Measurements from ENCODE around the gene C1orf21. TPM values are rescaled to one million over a fixed set of nuclear protein-coding genes. Genes with fewer than 3 reads are reported as not detected.
A peak's percentile ranks its signal among the peaks of the same experiment; 100 is the strongest.

C1orf21 gene
- total RNA-seq, 1 donor from 2014 or later, result 45.6 TPM

DNA sequence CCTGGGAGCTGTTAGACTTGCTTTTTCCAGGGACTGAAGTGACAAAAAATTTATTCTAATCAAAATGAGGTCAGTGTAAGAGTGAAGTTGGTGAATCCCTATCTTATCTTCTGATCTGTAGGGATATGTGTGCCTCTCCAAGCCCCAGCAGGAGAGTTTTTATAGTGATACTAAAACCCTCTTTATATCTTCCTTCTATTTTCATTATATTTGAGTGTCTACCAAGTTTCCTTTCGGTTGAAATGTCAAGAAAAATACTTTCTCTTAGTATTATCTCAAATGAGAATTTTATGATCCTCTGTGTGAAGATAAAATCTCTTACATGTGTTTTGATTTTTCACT is 18.9 kb downstream of the C1orf21 start:
- no peak for ATAC-seq
- no peak for DNase-seq
- intact Hi-C loops (cut with micrococcal nuclease), result no loop called here

- ATAC-seq (no peak), DNase-seq (no peak)
- intact Hi-C loops (cut with micrococcal nuclease), result no loop called here
Observed at GRCh38 chr1:184406479-184406878, 19.6 kb downstream of the C1orf21 start.

DNA sequence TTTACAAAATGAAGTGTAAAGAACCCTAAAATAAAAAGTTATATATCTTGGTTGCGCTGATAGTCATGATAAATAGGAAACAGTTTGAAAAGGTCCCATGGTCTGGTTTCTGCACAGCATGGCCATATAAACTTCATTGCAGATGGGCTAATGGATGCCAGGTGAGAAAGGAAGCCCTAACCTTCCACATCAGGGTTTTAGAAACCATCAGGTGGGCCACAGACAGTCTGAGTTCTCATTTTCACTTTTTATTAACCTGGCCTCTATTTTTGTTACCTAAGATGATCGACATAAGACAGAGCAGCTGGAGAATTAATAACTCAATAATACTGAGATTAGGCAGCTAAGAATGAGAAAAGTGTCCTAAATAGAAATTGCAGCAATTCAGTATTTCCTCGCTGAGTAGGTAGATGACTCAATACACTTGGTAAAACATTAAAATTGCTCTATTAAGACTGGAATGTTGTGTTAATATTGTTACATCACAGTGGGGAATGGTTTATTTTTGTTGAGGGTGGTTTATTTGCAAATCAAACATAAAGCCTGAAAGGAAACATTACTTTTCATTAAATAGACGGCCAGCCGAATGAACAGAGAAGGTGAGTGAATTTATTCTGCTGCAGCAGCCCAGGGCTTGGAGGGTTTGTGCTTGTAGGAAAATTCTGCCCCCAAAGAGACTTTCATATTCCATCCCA is 21.1 kb downstream of the C1orf21 start:
- no peak for ATAC-seq
- intact Hi-C loops (cut with micrococcal nuclease), result no loop called here
- no peak for DNase-seq

DNA sequence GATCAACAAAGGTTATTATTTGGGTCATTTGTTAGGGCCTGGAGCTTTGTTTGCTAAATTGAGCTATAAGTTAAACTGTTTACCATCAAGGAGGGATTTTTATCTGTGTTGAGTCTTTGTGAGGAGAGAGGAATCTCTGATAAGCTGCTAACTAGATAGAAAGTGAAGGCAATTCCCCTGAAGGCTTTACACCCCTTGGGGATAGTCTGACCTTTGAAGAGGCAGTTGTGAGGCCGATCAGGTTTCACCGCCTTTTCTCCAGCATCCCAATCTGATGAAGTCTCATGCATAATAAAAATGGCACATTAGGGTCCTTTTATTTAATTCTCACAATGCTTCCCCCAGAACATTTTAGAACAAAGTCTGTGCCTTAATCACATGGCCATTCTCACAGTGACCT is 21.8 kb downstream of the C1orf21 start:
- ATAC-seq (no peak), DNase-seq (no peak)
- intact Hi-C loops (cut with micrococcal nuclease), result no loop called here

DNA sequence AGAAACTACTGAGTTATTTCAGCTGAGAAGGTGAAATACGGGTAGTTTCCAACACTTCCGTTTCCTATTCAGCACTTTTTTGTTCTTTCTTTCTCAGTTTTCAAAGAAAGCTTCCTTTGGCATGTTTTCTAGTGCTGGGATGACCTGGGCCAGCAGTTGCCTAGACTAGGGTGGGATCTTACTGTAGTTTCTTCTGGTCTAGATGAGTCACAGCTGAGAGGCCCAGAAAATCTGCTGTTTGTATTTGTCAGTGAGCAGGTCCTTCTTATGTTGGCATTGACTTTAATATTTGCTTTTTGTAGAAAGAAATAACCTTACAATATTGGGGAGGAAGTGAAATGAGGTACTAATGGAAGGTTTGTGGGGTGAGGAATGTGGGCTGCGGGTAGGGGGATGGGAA is 22.2 kb downstream of the C1orf21 start:
- no peak for DNase-seq
- intact Hi-C loops (cut with micrococcal nuclease), result no loop called here
- peak; percentile 32 for ATAC-seq

GRCh38 chr1:184412472-184412871 is 25.6 kb downstream of the C1orf21 start:
- no peak for DNase-seq
- intact Hi-C loops (cut with micrococcal nuclease), result no loop called here
- ATAC-seq, result no peak

- intact Hi-C loops (cut with micrococcal nuclease), result no loop called here
- no peak for ATAC-seq
- no peak for DNase-seq
Observed at GRCh38 chr1:184416481-184416880, 29.7 kb downstream of the C1orf21 start.

DNA sequence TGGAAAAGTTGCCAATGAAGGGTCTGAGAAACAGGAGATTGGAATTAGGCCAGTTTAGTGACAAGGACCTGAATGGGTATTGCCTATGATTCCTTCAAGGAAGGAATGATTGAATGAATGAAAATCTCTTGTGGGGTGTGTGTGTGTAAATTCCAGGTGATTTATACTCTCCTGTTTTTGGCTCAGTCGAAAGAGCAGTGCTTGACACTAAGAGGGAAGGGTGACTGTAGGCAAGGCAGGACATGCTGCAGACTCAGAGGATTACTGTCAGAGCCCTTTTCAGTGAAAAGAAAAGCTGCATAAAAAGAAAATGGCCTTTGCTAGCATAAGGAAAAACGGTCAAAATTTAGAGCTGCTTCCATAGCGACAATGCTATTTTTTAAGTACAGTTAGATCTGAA is 30.1 kb downstream of the C1orf21 start:
- intact Hi-C loops (cut with micrococcal nuclease), result no loop called here
- ATAC-seq, result no peak
- DNase-seq, result no peak

DNA sequence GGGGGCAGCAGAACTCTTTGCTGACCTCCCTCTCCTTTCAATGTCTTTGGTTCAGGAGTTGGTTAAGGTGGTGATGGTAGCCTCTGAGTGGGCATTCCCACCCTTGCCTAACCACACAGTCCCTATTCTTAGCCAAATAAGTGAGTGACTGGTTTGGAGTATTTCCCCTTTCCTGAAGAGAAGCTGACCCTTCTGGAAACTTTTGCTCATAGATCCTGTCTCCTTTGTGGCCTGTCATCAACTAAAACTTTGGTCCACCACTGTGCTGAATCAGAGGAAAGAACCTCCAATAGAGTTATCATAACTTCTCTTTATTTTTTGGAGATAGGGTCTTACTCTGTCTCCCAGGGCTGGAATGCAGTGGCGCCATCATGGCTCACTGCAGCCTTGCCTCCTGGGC is 31.1 kb downstream of the C1orf21 start:
- DNase-seq (no peak), ATAC-seq (no peak)
- intact Hi-C loops (cut with micrococcal nuclease), result no loop called here

GRCh38 chr1:184418652-184419349 is 32.0 kb downstream of the C1orf21 start:
- intact Hi-C loops (cut with micrococcal nuclease), result no loop called here
- DNase-seq (no peak), ATAC-seq (no peak)

DNA sequence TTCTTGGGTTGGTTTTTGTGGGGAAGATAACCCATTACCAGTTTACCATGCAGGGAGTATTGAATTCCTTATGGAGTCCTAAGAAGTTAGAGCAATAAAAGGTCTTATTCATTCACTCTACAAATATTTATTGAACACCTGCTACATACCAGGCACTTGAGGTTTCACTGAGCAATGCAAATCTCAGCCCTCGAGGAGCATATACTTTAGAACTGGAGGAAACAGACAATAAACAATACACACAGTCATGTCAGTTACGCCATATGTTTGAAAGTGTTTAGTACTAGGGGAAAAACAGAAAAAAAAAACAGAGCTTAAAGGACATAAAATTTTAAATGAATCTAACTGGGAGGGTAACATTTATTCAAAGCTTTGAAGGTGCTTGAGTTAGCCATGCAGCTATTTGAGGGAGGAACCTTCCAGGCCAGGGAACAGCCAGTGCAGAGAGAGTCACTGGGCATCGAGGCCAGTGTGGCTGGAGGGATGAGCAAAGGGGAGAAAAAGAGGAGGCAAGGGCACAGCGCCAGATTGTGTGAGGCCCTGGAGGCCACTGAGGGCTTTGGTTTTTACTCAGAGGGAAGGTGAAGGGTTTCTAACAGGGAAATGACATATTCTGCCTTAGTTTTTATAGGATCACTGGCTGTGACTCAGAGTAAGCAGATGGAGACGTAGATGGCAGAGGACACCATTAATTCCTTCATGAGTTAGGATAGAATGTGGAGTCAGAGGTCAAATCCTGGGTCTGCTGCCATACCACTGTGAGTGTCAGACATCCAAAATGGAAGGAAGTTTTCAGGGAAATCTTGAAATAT is 32.7 kb downstream of the C1orf21 start:
- ATAC-seq (no peak), DNase-seq (peak; percentile 26)
- intact Hi-C loops (cut with micrococcal nuclease), result no loop called here

- DNase-seq (no peak), ATAC-seq (no peak)
- intact Hi-C loops (cut with micrococcal nuclease), result no loop called here
Observed at GRCh38 chr1:184422490-184423233, 35.8 kb downstream of the C1orf21 start.

GRCh38 chr1:184423649-184424048 is 36.8 kb downstream of the C1orf21 start:
- no peak for DNase-seq
- ATAC-seq, result no peak
- intact Hi-C loops (cut with micrococcal nuclease), result no loop called here

GRCh38 chr1:184424157-184424556 is 37.3 kb downstream of the C1orf21 start:
- intact Hi-C loops (cut with micrococcal nuclease), result no loop called here
- DNase-seq (no peak), ATAC-seq (no peak)

DNA sequence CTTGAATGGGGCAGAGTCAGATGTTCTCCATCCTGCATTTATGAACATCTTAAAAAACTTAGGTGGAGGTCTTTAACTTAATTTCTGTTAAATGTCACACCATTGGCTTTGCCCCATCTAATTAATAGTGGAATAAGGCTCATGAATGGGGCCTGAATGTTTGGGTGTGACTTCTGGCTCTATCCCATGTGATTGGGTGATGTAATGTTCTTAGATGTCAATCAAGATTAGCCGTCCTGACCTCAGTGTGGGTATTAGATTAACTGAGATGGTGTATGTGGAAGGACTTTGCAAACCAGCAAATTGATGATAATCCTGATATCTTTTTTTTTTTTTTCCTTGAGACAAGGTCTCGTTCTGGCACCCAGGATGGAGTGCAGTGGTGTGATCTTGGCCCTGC is 38.1 kb downstream of the C1orf21 start:
- DNase-seq, result no peak
- no peak for ATAC-seq
- intact Hi-C loops (cut with micrococcal nuclease), result no loop called here

DNA sequence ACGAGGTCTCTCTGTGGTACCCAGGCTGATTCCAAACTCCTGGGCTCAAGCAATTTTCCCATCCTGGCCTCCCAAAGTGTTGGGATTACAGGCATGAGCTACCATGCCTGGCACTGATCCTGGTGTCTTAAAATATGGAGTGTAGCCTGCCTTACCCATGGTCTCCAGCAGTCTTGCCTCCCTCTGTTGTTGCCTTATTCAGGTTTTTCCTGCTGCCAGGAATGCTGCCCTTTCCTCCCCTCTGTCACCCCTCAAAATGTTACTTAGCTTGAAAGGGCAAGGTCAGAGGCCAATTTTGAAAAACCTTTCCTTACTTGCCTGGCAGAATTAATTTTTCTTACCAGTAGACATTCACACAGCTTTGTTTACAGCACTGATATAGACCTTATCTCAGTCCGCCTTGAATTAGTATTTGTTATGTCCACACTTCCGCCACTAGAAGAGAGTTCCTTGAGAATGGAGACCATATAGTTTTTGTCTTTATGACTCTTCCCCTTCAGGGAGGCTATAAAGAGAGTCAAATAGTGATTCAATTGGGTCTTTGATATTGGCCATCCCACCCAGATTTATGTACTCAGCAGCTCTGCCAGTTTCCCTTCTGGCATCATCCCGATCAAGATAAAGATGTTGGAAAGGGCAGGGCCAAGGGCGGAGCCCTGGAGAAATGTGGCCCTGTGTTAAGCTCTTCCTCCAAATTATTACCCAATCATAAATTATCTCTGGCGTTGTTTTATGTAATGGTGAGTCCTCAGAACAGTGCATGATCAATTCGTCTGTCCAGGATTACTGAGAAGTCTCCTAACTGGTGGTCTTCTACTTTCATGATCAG is 38.8 kb downstream of the C1orf21 start:
- ATAC-seq, result no peak
- no peak for DNase-seq
- intact Hi-C loops (cut with micrococcal nuclease), result no loop called here

DNA sequence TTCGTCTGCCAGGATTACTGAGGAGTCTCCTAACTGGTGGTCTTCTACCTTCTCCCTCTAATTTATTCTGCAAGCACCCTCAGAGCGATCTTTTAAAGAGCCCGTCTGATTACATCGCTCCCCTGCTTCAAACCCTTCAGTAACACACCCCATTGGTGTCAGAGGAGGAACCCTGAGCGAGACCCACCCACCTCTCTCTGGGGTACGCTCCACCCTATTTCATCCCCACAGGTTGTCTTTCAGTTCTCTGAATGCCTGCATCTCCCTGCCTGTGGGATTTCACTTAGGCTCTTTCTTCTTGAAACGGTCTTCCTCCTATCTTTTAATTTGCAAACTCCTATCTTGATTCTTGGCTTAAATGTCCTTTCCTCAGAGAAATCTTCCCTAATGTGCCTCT is 39.4 kb downstream of the C1orf21 start:
- ATAC-seq (no peak), DNase-seq (no peak)
- intact Hi-C loops (cut with micrococcal nuclease), result no loop called here

DNA sequence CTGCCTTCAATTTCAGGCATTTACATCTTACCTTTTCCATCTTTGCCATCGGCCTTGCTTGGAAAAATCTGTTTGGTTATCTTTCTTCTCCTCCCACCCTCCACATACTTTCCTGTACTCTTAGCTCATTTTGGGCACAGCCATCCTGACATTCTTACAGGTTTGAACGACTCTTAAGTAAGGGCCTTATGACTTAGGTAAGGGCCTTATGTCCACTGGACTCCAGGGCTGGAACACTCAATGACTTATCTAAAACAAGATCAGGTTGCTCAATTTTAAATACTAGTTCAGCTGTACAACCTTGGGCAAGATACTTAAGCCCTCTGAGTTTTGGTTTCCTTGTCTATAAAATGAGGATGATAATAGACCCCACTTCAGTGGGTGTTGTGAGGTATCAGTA is 40.9 kb downstream of the C1orf21 start:
- ATAC-seq, result no peak
- no peak for DNase-seq
- intact Hi-C loops (cut with micrococcal nuclease), result no loop called here

GRCh38 chr1:184428604-184429003 is 41.8 kb downstream of the C1orf21 start:
- ATAC-seq, result no peak
- intact Hi-C loops (cut with micrococcal nuclease), result no loop called here
- no peak for DNase-seq

Data from left ventricle myocardium superior (tissue), 1 donor.